Naive B cell (primary cell): ENCODE measurements around the gene LMOD1. TPM values are rescaled to one million over a fixed set of nuclear protein-coding genes. Genes with fewer than 3 reads are reported as not detected.
A peak's percentile ranks its signal among the peaks of the same experiment; 100 is the strongest.
"Not testable (repeated sequence)": the region's sequence is repeated elsewhere in the genome, so short reads cannot be mapped to it uniquely, and the experiment has no call there.

Source experiments
- ATAC-seq, 2 donors: fragments of 150-1000 bp; cut with Tn5 transposase; 2 replicates each; pipeline ENCODE4 v1.10.0; 2021; ENCODE audit warnings: low read depth in 2 of 2, mild to moderate bottlenecking in 2 of 2, moderate library complexity in 2 of 2
- DNase-seq: peaks from one replicate; pipeline ENCODE4 v3.0.0; 2022
- H3K27ac Mint-ChIP-seq, 6 donors: one replicate each; pipeline ENCODE4 v1.8.0; 2020 to 2022; ENCODE audit warnings: mild to moderate bottlenecking in 6 of 6, mixed read lengths in 6 of 6, moderate library complexity in 5 of 6, inconsistent platforms in 2 of 6
- H3K27me3 Mint-ChIP-seq, 3 donors: one replicate each; pipeline ENCODE4 v1.8.0; 2021 to 2022; ENCODE audit warnings: mixed read lengths in 3 of 3, mild to moderate bottlenecking in 1 of 3
- H3K36me3 Mint-ChIP-seq, 2 donors: one replicate each; pipeline ENCODE4 v1.8.0; 2020 to 2022; ENCODE audit warnings: mixed read lengths in 2 of 2, inconsistent platforms in 1 of 2, mild to moderate bottlenecking in 1 of 2
- H3K4me1 Mint-ChIP-seq, 3 donors: one replicate each; pipeline ENCODE4 v1.8.0; 2020 to 2022; ENCODE audit warnings: mixed read lengths in 3 of 3, inconsistent platforms in 1 of 3, mild to moderate bottlenecking in 1 of 3, moderate library complexity in 1 of 3
- H3K4me3 Mint-ChIP-seq, 8 donors: one replicate each; pipeline ENCODE4 v1.8.0; 2020 to 2022; ENCODE audit warnings: mild to moderate bottlenecking in 8 of 8, mixed read lengths in 8 of 8, moderate library complexity in 8 of 8, inconsistent platforms in 2 of 8
- H3K9me3 Mint-ChIP-seq, 7 donors: one replicate each; pipeline ENCODE4 v1.8.0; 2020 to 2022; ENCODE audit warnings: mixed read lengths in 7 of 7, mild to moderate bottlenecking in 5 of 7, inconsistent platforms in 2 of 7, moderate library complexity in 1 of 7
- polyA plus RNA-seq, 6 donors: library from polyadenylated mRNA; unstranded; fragments of 300-500 nt; fragmentation: Illumina TruSeq; gene quantifications; one replicate each; pipeline ENCODE4 v1.2.3, GENCODE V29; 2021; ENCODE audit warnings: low read depth in 6 of 6

Gene LMOD1
- polyA plus RNA-seq, 6 donors from 2014 or later: not detected

- Mint-ChIP-seq H3K27me3 (peaks cover 11 to 20% (median 11%) of the 10 kb centered on the region in 3 donors), H3K9me3 (no peaks in the 10 kb centered on the region), H3K4me3 (no peak overlapping the region), H3K4me1 (peaks cover 15 to 27% (median 26%) of the 10 kb centered on the region in 3 donors), H3K27ac (peak overlapping the region in 3 of 6 donors; percentile 46 to 93 (median 84)), H3K36me3 (no peaks in the 10 kb centered on the region)
- DNase-seq (peak; percentile 58), ATAC-seq (peak; percentile 94 to 95)
Observed at GRCh38 chr1:201882665-201883132, 63.6 kb downstream of the LMOD1 start.

- Mint-ChIP-seq H3K27ac (peak overlapping the region in 1 of 6 donors; percentile 86), H3K4me1 (peaks cover 15 to 27% (median 26%) of the 10 kb centered on the region in 3 donors), H3K9me3 (no peaks in the 10 kb centered on the region), H3K36me3 (no peaks in the 10 kb centered on the region), H3K27me3 (peaks cover 2 to 9% (median 2%) of the 10 kb centered on the region in 3 donors), H3K4me3 (peak overlapping the region in 1 of 8 donors; percentile 16)
- ATAC-seq (no peak), DNase-seq (no peak)
Observed at GRCh38 chr1:201881617-201882016, 64.7 kb downstream of the LMOD1 start.

- no peaks in the 10 kb centered on the region for H3K36me3 Mint-ChIP-seq
- DNase-seq: no peak
- no peak overlapping the region for H3K4me3 Mint-ChIP-seq
- peaks cover 15 to 27% (median 26%) of the 10 kb centered on the region in 3 donors for H3K4me1 Mint-ChIP-seq
- peak overlapping the region in 1 of 6 donors; percentile 86 for H3K27ac Mint-ChIP-seq
- no peak for ATAC-seq
- H3K27me3 Mint-ChIP-seq: peaks cover 0 to 5% (median 0%) of the 10 kb centered on the region in 3 donors
- H3K9me3 Mint-ChIP-seq: no peaks in the 10 kb centered on the region
Observed at GRCh38 chr1:201880928-201881571, 65.3 kb downstream of the LMOD1 start.

GRCh38 chr1:201877877-201878401 lies 68.4 kb downstream of the LMOD1 start:
- Mint-ChIP-seq H3K27me3 (no peaks in the 10 kb centered on the region), H3K36me3 (peaks cover 2 to 5% of the 10 kb centered on the region in 2 donors), H3K4me3 (no peak overlapping the region), H3K27ac (peak overlapping the region in 1 of 6 donors; percentile 44), H3K4me1 (peaks cover 4 to 11% (median 10%) of the 10 kb centered on the region in 3 donors), H3K9me3 (no peaks in the 10 kb centered on the region)
- ATAC-seq (no peak), DNase-seq (peak; percentile 21)

- Mint-ChIP-seq H3K36me3 (peaks cover 9 to 14% of the 10 kb centered on the region in 2 donors), H3K27ac (peak overlapping the region in 3 of 6 donors; percentile 50 to 82 (median 71)), H3K4me1 (peaks cover 0 to under 1% (median under 1%) of the 10 kb centered on the region in 3 donors), H3K9me3 (no peaks in the 10 kb centered on the region), H3K4me3 (no peak overlapping the region), H3K27me3 (no peaks in the 10 kb centered on the region)
- DNase-seq (no peak), ATAC-seq (no peak)
Observed at GRCh38 chr1:201876148-201876818, 70.1 kb downstream of the LMOD1 start.

GRCh38 chr1:201874672-201875071 lies 71.7 kb downstream of the LMOD1 start:
- H3K27ac Mint-ChIP-seq: peak overlapping the region in 3 of 6 donors; percentile 2 to 89 (median 10)
- H3K4me1 Mint-ChIP-seq: no peaks in the 10 kb centered on the region
- peaks cover 9 to 28% of the 10 kb centered on the region in 2 donors for H3K36me3 Mint-ChIP-seq
- no peaks in the 10 kb centered on the region for H3K27me3 Mint-ChIP-seq
- no peak overlapping the region for H3K4me3 Mint-ChIP-seq
- ATAC-seq (no peak), DNase-seq (no peak)
- H3K9me3 Mint-ChIP-seq: no peaks in the 10 kb centered on the region

- H3K4me1 Mint-ChIP-seq: peaks cover 0 to 4% (median 0%) of the 10 kb centered on the region in 3 donors
- ATAC-seq: no peak
- DNase-seq: no peak
- peaks cover 18 to 41% of the 10 kb centered on the region in 2 donors for H3K36me3 Mint-ChIP-seq
- H3K9me3 Mint-ChIP-seq: no peaks in the 10 kb centered on the region
- no peak overlapping the region for H3K27ac Mint-ChIP-seq
- no peaks in the 10 kb centered on the region for H3K27me3 Mint-ChIP-seq
- H3K4me3 Mint-ChIP-seq: no peak overlapping the region
Observed at GRCh38 chr1:201870397-201870796, 76.0 kb downstream of the LMOD1 start.

- Mint-ChIP-seq H3K36me3 (peaks cover 11 to 17% of the 10 kb centered on the region in 2 donors), H3K4me3 (no peak overlapping the region), H3K4me1 (peaks cover 0 to 4% (median 0%) of the 10 kb centered on the region in 3 donors), H3K27me3 (no peaks in the 10 kb centered on the region), H3K9me3 (no peaks in the 10 kb centered on the region), H3K27ac (no peak overlapping the region)
- no peak for DNase-seq
- no peak for ATAC-seq
Observed at GRCh38 chr1:201861448-201861847, 84.9 kb downstream of the LMOD1 start.

GRCh38 chr1:201859424-201859823 lies 86.9 kb downstream of the LMOD1 start:
- Mint-ChIP-seq H3K36me3 (peaks cover 23 to 34% of the 10 kb centered on the region in 2 donors), H3K9me3 (no peaks in the 10 kb centered on the region), H3K27ac (no peak overlapping the region), H3K4me1 (no peaks in the 10 kb centered on the region), H3K4me3 (no peak overlapping the region), H3K27me3 (no peaks in the 10 kb centered on the region)
- no peak for DNase-seq
- ATAC-seq: no peak

- not testable (repeated sequence) for H3K4me3 Mint-ChIP-seq, H3K27me3 Mint-ChIP-seq, H3K9me3 Mint-ChIP-seq, H3K4me1 Mint-ChIP-seq, DNase-seq, H3K27ac Mint-ChIP-seq, ATAC-seq
- H3K36me3 Mint-ChIP-seq: peaks cover 23 to 42% of the 10 kb centered on the region in 2 donors
Observed at GRCh38 chr1:201856722-201857121, 89.6 kb downstream of the LMOD1 start.

- DNase-seq: no peak
- ATAC-seq: no peak
- peaks cover 0 to 4% (median 0%) of the 10 kb centered on the region in 3 donors for H3K4me1 Mint-ChIP-seq
- H3K27me3 Mint-ChIP-seq: no peaks in the 10 kb centered on the region
- H3K36me3 Mint-ChIP-seq: peaks cover 22 to 43% of the 10 kb centered on the region in 2 donors
- no peaks in the 10 kb centered on the region for H3K9me3 Mint-ChIP-seq
- peak overlapping the region in 1 of 6 donors; percentile 67 for H3K27ac Mint-ChIP-seq
- H3K4me3 Mint-ChIP-seq: no peak overlapping the region
Observed at GRCh38 chr1:201851949-201852348, 94.4 kb downstream of the LMOD1 start.

- Mint-ChIP-seq H3K27me3 (no peaks in the 10 kb centered on the region), H3K9me3 (no peaks in the 10 kb centered on the region), H3K4me3 (no peak overlapping the region), H3K27ac (peak overlapping the region in 1 of 6 donors; percentile 17), H3K36me3 (peaks cover 12 to 29% of the 10 kb centered on the region in 2 donors), H3K4me1 (peaks cover 0 to 7% (median 4%) of the 10 kb centered on the region in 3 donors)
- no peak for DNase-seq
- ATAC-seq: no peak
Observed at GRCh38 chr1:201850053-201850397, 96.3 kb downstream of the LMOD1 start.

GRCh38 chr1:201849372-201850052 lies 96.8 kb downstream of the LMOD1 start:
- peaks cover 9 to 24% of the 10 kb centered on the region in 2 donors for H3K36me3 Mint-ChIP-seq
- no peak for ATAC-seq
- peak overlapping the region in 2 of 6 donors; percentile 17 to 50 for H3K27ac Mint-ChIP-seq
- peaks cover 0 to 7% (median 4%) of the 10 kb centered on the region in 3 donors for H3K4me1 Mint-ChIP-seq
- no peak overlapping the region for H3K4me3 Mint-ChIP-seq
- no peaks in the 10 kb centered on the region for H3K9me3 Mint-ChIP-seq
- DNase-seq: no peak
- no peaks in the 10 kb centered on the region for H3K27me3 Mint-ChIP-seq
